Loucy (cell line): ENCODE results near the gene ATP5PO.

Source experiments
- EZH2phosphoT487 ChIP-seq: fragments of 200-600 bp; IDR thresholded peaks from 2 replicates; pipeline ENCODE4 v1.6.1; 2018; ENCODE audit warnings: antibody characterized with exemption, mild to moderate bottlenecking, moderate library complexity, borderline replicate concordance
- TF ChIP-seq, protein P1 (sequence below): fragments of 200-600 bp; sonication (generic); conservative IDR thresholded peaks from 2 replicates; pipeline ENCODE4 v1.5.1; 2014; ENCODE audit warnings: mild to moderate bottlenecking, antibody characterized with exemption, low read length

DNA sequence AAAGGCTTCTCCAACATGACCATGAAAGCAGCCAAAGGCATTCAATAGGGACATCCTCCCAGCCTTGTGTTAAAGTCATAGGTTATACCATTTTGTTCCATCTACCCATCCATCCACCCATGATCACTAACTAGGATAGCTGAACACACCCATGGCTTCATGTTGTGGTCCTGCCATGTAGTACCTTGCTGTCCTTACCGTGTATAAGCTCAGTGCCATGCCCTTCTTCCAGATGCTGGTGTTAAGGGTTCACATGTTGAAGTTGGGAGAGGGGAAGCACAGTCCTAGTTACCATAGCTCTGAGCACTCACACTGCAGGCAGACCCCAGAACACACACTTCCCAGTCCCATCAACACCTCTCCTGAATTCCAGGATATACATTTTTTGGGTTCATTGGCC lies 51.5 kb downstream of the ATP5PO start:
- TF ChIP-seq, protein P1, sequence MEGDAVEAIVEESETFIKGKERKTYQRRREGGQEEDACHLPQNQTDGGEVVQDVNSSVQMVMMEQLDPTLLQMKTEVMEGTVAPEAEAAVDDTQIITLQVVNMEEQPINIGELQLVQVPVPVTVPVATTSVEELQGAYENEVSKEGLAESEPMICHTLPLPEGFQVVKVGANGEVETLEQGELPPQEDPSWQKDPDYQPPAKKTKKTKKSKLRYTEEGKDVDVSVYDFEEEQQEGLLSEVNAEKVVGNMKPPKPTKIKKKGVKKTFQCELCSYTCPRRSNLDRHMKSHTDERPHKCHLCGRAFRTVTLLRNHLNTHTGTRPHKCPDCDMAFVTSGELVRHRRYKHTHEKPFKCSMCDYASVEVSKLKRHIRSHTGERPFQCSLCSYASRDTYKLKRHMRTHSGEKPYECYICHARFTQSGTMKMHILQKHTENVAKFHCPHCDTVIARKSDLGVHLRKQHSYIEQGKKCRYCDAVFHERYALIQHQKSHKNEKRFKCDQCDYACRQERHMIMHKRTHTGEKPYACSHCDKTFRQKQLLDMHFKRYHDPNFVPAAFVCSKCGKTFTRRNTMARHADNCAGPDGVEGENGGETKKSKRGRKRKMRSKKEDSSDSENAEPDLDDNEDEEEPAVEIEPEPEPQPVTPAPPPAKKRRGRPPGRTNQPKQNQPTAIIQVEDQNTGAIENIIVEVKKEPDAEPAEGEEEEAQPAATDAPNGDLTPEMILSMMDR: no peak
- TF ChIP-seq EZH2phosphoT487: no peak
